Esophagus squamous epithelium (tissue), 4 donors: Measurements from ENCODE around the gene ZNF76.

Experiments used
- POLR2A ChIP-seq, 4 donors: fragments of 450-650 bp; IDR thresholded peaks; one replicate each; pipeline ENCODE4 v1.6.1; 2017; ENCODE audit warnings: antibody characterized with exemption in 4 of 4, mild to moderate bottlenecking in 4 of 4, moderate library complexity in 3 of 4
- TF ChIP-seq, protein P1 (sequence below), 6 experiments: fragments of 450-650 bp in 4 of 6; fragments of 200-600 bp in 2 of 6; sonication (generic) in 2 of 6; IDR thresholded peaks; one replicate each; pipeline ENCODE4 v1.5.1; 2016 to 2019; ENCODE audit warnings: antibody characterized with exemption in 6 of 6, mild to moderate bottlenecking in 4 of 6, moderate library complexity in 4 of 6

DNA sequence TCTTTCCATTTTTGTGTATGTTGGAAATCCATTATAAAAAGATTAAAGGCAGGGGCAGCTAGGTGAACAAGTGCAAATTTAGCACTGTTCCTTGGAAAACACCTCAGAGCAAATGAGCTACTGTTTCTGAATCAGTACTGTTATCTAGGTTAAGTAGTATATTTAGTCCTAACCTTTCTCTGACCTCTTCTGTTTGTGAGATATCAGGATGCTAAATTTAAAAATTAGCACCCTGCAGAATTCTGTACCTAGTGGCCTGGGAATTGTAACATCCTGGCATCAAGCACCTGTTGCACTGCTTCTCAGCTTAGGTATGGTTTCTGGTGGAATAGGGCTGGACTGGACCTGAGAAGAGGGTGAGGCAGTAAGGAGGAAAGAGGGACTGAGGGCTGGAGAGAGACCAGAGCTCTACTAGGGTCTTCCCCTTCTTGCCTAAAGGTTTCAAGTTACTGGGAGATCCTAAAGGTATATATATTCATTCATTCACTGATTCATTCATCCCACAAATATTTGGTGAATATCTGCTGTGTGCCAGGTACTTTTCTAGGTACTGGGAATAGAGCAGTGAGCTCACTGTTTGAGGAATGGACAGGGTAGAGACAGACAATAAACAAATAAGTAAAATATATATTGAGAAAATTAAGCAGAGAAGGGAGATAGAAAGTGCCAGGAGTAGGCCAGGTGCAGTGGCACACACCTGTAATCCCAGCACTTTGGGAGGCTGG lies 5.2 kb downstream of the ZNF76 start:
- TF ChIP-seq, protein P1, sequence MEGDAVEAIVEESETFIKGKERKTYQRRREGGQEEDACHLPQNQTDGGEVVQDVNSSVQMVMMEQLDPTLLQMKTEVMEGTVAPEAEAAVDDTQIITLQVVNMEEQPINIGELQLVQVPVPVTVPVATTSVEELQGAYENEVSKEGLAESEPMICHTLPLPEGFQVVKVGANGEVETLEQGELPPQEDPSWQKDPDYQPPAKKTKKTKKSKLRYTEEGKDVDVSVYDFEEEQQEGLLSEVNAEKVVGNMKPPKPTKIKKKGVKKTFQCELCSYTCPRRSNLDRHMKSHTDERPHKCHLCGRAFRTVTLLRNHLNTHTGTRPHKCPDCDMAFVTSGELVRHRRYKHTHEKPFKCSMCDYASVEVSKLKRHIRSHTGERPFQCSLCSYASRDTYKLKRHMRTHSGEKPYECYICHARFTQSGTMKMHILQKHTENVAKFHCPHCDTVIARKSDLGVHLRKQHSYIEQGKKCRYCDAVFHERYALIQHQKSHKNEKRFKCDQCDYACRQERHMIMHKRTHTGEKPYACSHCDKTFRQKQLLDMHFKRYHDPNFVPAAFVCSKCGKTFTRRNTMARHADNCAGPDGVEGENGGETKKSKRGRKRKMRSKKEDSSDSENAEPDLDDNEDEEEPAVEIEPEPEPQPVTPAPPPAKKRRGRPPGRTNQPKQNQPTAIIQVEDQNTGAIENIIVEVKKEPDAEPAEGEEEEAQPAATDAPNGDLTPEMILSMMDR (IDR thresholded peaks at IDR 0.05): no peak
- TF ChIP-seq POLR2A (IDR thresholded peaks at IDR 0.05): no peak
